HEK293T (cell line): ENCODE results near the gene NDRG3.
A peak's percentile ranks its signal among the peaks of the same experiment; 100 is the strongest.

Experiments
- CTCF ChIA-PET: fragments of 350-600 bp; formaldehyde crosslinking; extraction: SDS; loops from one replicate; lab custom pipeline; 2021; ENCODE audit warnings: antibody characterized with exemption, inconsistent platforms; lab: Yijun Ruan, JAX
- POLR2A ChIA-PET: fragments of 350-600 bp; formaldehyde crosslinking; extraction: SDS; loops from one replicate; lab custom pipeline; 2020; ENCODE audit warnings: antibody characterized with exemption, inconsistent platforms; lab: Yijun Ruan, JAX
- DNase-seq: peaks from one replicate; pipeline ENCODE4 v3.0.0; 2012; ENCODE audit warnings: mixed read lengths; ENCODE audit errors: extremely low spot score
- ARNT ChIP-seq: fragments of 450-650 bp; IDR thresholded peaks from 2 replicates; pipeline ENCODE4 v1.6.1; 2017; ENCODE audit warnings: mild to moderate bottlenecking
- BHLHE40 ChIP-seq: fragments of 450-650 bp; IDR thresholded peaks from 2 replicates; pipeline ENCODE4 v1.6.1; 2016; ENCODE audit warnings: mild to moderate bottlenecking, moderate library complexity, borderline replicate concordance
- CTBP1 ChIP-seq: fragments of 450-650 bp; IDR thresholded peaks from 2 replicates; pipeline ENCODE4 v1.6.1; 2016; ENCODE audit warnings: borderline replicate concordance
- ELF4 ChIP-seq: fragments of 450-650 bp; IDR thresholded peaks from 2 replicates; pipeline ENCODE4 v1.6.1; 2017; ENCODE audit warnings: antibody characterized with exemption
- FOXA1 ChIP-seq: fragments of 450-650 bp; IDR thresholded peaks from 2 replicates; pipeline ENCODE4 v1.6.1; 2016; ENCODE audit warnings: mild to moderate bottlenecking
- FOXK2 ChIP-seq: fragments of 450-650 bp; IDR thresholded peaks from 2 replicates; pipeline ENCODE4 v1.6.1; 2016; ENCODE audit warnings: mild to moderate bottlenecking
- FOXM1 ChIP-seq: fragments of 450-650 bp; IDR thresholded peaks from 2 replicates; pipeline ENCODE4 v1.6.1; 2017; ENCODE audit warnings: mild to moderate bottlenecking, borderline replicate concordance
- HDGF ChIP-seq: fragments of 450-650 bp; IDR thresholded peaks from 2 replicates; pipeline ENCODE4 v1.6.1; 2017; ENCODE audit warnings: antibody characterized with exemption, borderline replicate concordance
- L3MBTL2 ChIP-seq: fragments of 450-650 bp; conservative IDR thresholded peaks from 2 replicates; pipeline ENCODE4 v1.6.1; 2016; ENCODE audit warnings: mild to moderate bottlenecking
- LEF1 ChIP-seq: fragments of 450-650 bp; IDR thresholded peaks from 2 replicates; pipeline ENCODE4 v1.6.1; 2017; ENCODE audit warnings: mild to moderate bottlenecking, borderline replicate concordance
- NFRKB ChIP-seq: fragments of 450-650 bp; IDR thresholded peaks from 2 replicates; pipeline ENCODE4 v1.6.1; 2016; ENCODE audit warnings: mild to moderate bottlenecking, moderate library complexity
- PKNOX1 ChIP-seq: fragments of 450-650 bp; IDR thresholded peaks from 2 replicates; pipeline ENCODE4 v1.6.1; 2016
- SP1 ChIP-seq: fragments of 450-650 bp; IDR thresholded peaks from 2 replicates; pipeline ENCODE4 v1.6.1; 2017
- SUZ12 ChIP-seq: fragments of 450-650 bp; IDR thresholded peaks from 2 replicates; pipeline ENCODE4 v1.6.1; 2016; ENCODE audit warnings: mild to moderate bottlenecking
- TARDBP ChIP-seq: fragments of 450-650 bp; IDR thresholded peaks from 2 replicates; pipeline ENCODE4 v1.6.1; 2016
- ZNF384 ChIP-seq: fragments of 450-650 bp; IDR thresholded peaks from 2 replicates; pipeline ENCODE4 v1.6.1; 2016

NDRG3 gene

GRCh38 chr20:36773597-36774390, 27.9 kb upstream of the NDRG3 start, which contains the start of gene DSN1:
Gene DSN1, minus strand, starts transcription at chr20:36773763. Its CDS starts 2,305 bp downstream, at chr20:36771458.
- peak; percentile 98 for DNase-seq
- ChIA-PET POLR2A (interaction anchor here (0.6 to 1.9 kb wide), 26 partner anchors 9 to 1699 kb away, joined by 3 to 14 read pairs (median 3); partner anchors contain the start of genes NDRG3, RAB5IF and RALGAPB), CTCF (interaction anchor here (0.7 to 1.5 kb wide), 8 partner anchors 14 to 93 kb away, joined by 3 to 9 read pairs (median 5); a partner anchor contains a TSS)
- TF ChIP-seq FOXM1 (no peak), BHLHE40 (no peak), ARNT (no peak), L3MBTL2 (peak; percentile 74)

GRCh38 chr20:36773107-36773596, 27.3 kb upstream of the NDRG3 start:
- TF ChIP-seq SP1 (no peak), CTBP1 (no peak), L3MBTL2 (no peak), HDGF (no peak), ZNF384 (no peak), ELF4 (no peak), NFRKB (no peak), SUZ12 (no peak), FOXM1 (no peak), LEF1 (no peak), PKNOX1 (no peak), ARNT (no peak)
- no peak for DNase-seq
- ChIA-PET POLR2A (interaction anchor here (0.6 to 1.9 kb wide), 26 partner anchors 9 to 1700 kb away, joined by 3 to 14 read pairs (median 3); partner anchors contain the start of genes NDRG3, RAB5IF and RALGAPB), CTCF (interaction anchor here (0.8 to 1.4 kb wide), 5 partner anchors 19 to 90 kb away, joined by 4 to 9 read pairs (median 5); a partner anchor contains a TSS)

- DNase-seq = no peak
- no peak for TF ChIP-seq FOXA1
- TF ChIP-seq CTBP1 = no peak
- TF ChIP-seq FOXK2 = no peak
- TF ChIP-seq ARNT = no peak
- no peak for TF ChIP-seq BHLHE40
- no peak for TF ChIP-seq NFRKB
- TF ChIP-seq ELF4 = no peak
- TF ChIP-seq PKNOX1 = no peak
- TF ChIP-seq SP1 = no peak
- TF ChIP-seq SUZ12 = no peak
- TF ChIP-seq L3MBTL2 = no peak
- no peak for TF ChIP-seq TARDBP
- TF ChIP-seq HDGF = no peak
- no peak for TF ChIP-seq ZNF384
- no peak for TF ChIP-seq FOXM1
- POLR2A ChIA-PET = interaction anchor here (1.0 kb wide), 1 partner anchor 25 kb away, joined by 3 read pairs; the partner anchor contains the start of gene NDRG3
- CTCF ChIA-PET = no interaction called here
Measured at GRCh38 chr20:36770680-36771079, 24.8 kb upstream of the NDRG3 start.

GRCh38 chr20:36768768-36769430, 23.0 kb upstream of the NDRG3 start:
- ChIA-PET CTCF (interaction anchor here (1.0 to 1.2 kb wide), 3 partner anchors 14 to 40 kb away, joined by 3 to 5 read pairs (median 3); no protein-coding TSS in a partner anchor), POLR2A (interaction anchor here (1.0 to 1.7 kb wide), 3 partner anchors 9 to 95 kb away, joined by 3 to 7 read pairs (median 3); partner anchors contain the start of gene NDRG3)
- no peak for DNase-seq
- TF ChIP-seq FOXM1 (no peak), FOXA1 (no peak), ARNT (no peak), ELF4 (no peak), SUZ12 (no peak), NFRKB (no peak), CTBP1 (no peak), L3MBTL2 (no peak), LEF1 (no peak)

GRCh38 chr20:36761125-36761524, 15.2 kb upstream of the NDRG3 start:
- TF ChIP-seq LEF1 (no peak), FOXA1 (no peak), ELF4 (no peak), FOXM1 (no peak), L3MBTL2 (no peak), ARNT (no peak), FOXK2 (no peak), BHLHE40 (no peak), SUZ12 (no peak), HDGF (no peak), ZNF384 (no peak), SP1 (no peak), NFRKB (no peak), CTBP1 (no peak)
- DNase-seq = no peak
- ChIA-PET CTCF (no interaction called here), POLR2A (no interaction called here)

- POLR2A ChIA-PET = interaction anchor here (1.1 kb wide), 1 partner anchor 13 kb away, joined by 3 read pairs; the partner anchor contains the start of gene DSN1
- CTCF ChIA-PET = no interaction called here
- no peak for TF ChIP-seq PKNOX1
- DNase-seq = no peak
Measured at GRCh38 chr20:36760647-36761046, 14.8 kb upstream of the NDRG3 start.
